GM21367 (cell line): ENCODE data around the gene SMC5.

ENCODE experiments used
- ATAC-seq: cut with Tn5 transposase; IDR thresholded peaks from one replicate; pipeline ENCODE4 v1.9.1; 2021; ENCODE audit not compliant: unreplicated experiment

Gene SMC5

DNA sequence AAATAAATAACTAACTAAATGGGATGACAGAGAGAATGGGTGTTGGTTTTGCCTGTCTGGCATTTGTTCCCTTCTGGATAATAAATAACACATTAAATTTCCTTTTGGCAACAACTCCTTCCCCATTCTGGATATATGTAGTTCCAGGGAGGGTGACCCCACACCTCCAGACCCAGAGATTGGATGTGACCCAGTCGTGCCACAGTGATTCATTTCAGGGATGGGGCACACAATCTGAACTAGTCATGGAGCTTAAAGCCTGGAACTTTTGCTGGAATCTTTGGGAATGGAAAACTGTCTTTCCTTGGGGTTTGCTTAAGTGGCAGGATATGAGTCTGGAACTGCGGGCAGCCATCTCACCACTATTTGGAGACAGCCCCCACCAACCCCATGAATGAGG, 144.4 kb downstream of the SMC5 start:
- no peak for ATAC-seq

DNA sequence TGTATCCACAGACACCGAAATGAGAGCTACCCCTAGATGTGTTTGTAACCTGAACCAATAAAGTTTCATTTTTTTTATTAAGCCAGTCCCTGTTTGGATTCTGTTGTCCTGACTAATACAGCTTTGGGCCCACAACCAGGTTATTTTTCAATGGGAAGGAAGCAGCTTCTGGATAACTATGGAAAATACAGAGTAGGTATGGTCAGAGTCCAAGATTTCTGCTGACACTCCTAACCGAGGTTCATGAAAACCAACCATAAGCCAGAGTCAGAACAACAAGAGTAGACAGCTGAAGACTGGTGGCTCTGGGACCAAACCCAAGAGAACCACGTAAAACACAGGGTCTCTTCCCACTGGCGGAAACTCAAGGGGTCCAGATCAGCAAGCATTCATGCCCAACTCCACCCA, 144.8 kb downstream of the SMC5 start:
- no peak for ATAC-seq

DNA sequence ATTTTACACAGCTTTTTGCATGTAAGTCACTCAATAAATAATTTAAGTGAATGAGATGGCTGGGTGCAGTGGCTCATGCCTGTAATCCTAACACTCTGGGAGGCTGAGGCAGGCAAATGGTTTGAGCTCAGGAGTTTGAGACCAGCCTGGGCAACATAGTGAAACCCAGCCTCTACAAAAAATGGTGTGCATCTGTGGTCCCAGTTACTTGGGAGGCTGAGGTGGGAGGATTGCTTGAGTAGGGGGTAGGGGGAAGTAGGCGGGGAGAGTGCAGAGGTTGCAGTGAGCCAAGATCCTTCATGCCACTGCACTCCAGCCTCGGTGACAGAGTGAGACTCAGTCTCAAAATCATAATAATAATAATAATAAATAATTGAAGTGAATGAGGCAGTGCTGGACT, 145.5 kb downstream of the SMC5 start:
- ATAC-seq = no peak
